HepG2 (cell line): ENCODE data around the gene MZT2A. TPM values are rescaled to one million over a fixed set of nuclear protein-coding genes. Genes with fewer than 3 reads are reported as not detected.
"Not testable (repeated sequence)": the region's sequence is repeated elsewhere in the genome, so short reads cannot be mapped to it uniquely, and the experiment has no call there.

Source experiments
- ATAC-seq: fragments of 200-7000 bp; cut with Tn5 transposase; 3 replicates; pipeline ENCODE4 v1.9.1; 2020; ENCODE audit warnings: mild to moderate bottlenecking, moderate library complexity
- BruUV-seq: library from RNA; stranded (reverse); fragments of 400-500 nt; replicated peaks from 2 replicates; lab custom pipeline; 2021; lab: Mats Ljungman, UMichigan
- CTCF ChIA-PET: fragments of 300-600 bp; formaldehyde crosslinking; extraction: SDS; loops from one replicate; lab custom pipeline; 2021; ENCODE audit warnings: low total read pairs, inconsistent platforms, low intra/inter-chr PET ratio; lab: Yijun Ruan, JAX
- POLR2A ChIA-PET: fragments of 350-600 bp; sonication (Branson Sonifier 250); formaldehyde crosslinking; loops from one replicate; lab custom pipeline; 2020; ENCODE audit warnings: antibody characterized with exemption, inconsistent platforms; lab: Yijun Ruan, JAX
- DNase-seq: peaks from one replicate; pipeline ENCODE4 v3.0.0-alpha.2; 2015; ENCODE audit warnings: low spot score
- FAIRE-seq: peaks from 3 replicates; lab custom pipeline; 2011; peaks lifted over from hg19 to GRCh38; lab: Jason Lieb, UNC
- H2AFZ ChIP-seq: one replicate; pipeline ENCODE4 v1.6.1; 2011; ENCODE audit warnings: low read length, inconsistent platforms
- H3K27ac ChIP-seq: fragments of 300-600 bp; 3 replicates; pipeline ENCODE4 v1.8.0; 2011; ENCODE audit warnings: mixed run types, mild to moderate bottlenecking, mixed read lengths, low read length, inconsistent platforms; ENCODE audit not compliant: insufficient read depth; ENCODE audit errors: extremely low read length
- H3K27me3 ChIP-seq, 2 experiments: fragments of 200-600 bp in 1 of 2; 2 replicates in 1 of 2; 3 replicates in 1 of 2; pipeline versions ENCODE4 v1.6.0 to v1.8.0; 2011; ENCODE audit warnings: low read length in 2 of 2, mild to moderate bottlenecking in 2 of 2, moderate library complexity in 2 of 2, inconsistent platforms in 1 of 2; ENCODE audit not compliant: insufficient read depth in 2 of 2, control insufficient read depth in 1 of 2
- H3K36me3 ChIP-seq, 2 experiments: fragments of 200-600 bp in 1 of 2; replicated peaks in 1 of 2; 2 replicates in 1 of 2; 3 replicates in 1 of 2; pipeline versions ENCODE4 v1.5.1 to v1.8.0; 2011; ENCODE audit warnings: low read length in 2 of 2, inconsistent platforms in 1 of 2; ENCODE audit not compliant: insufficient read depth in 2 of 2, control insufficient read depth in 1 of 2
- H3K4me1 ChIP-seq: 2 replicates; pipeline ENCODE4 v1.5.1; 2012; ENCODE audit warnings: low read length, inconsistent platforms; ENCODE audit not compliant: insufficient read depth
- H3K4me2 ChIP-seq: 2 replicates; pipeline ENCODE4 v1.6.0; 2011; ENCODE audit warnings: low read depth, low read length, inconsistent platforms
- H3K4me3 ChIP-seq, 3 experiments: fragments of 200-600 bp in 1 of 3; sonication (generic), shearing (Covaris generic) in 1 of 3; replicated peaks in 1 of 3; 2 replicates each; pipeline ENCODE4 v1.5.1; 2011 to 2016; ENCODE audit warnings: low read length in 3 of 3, inconsistent platforms in 2 of 3, low read depth in 2 of 3, mild to moderate bottlenecking in 2 of 3, control low read depth in 1 of 3, mixed read lengths in 1 of 3; ENCODE audit not compliant: insufficient read depth in 1 of 3
- H3K79me2 ChIP-seq: one replicate; pipeline ENCODE4 v1.6.1; 2011; ENCODE audit warnings: low read length, inconsistent platforms; ENCODE audit not compliant: insufficient read depth
- H3K9ac ChIP-seq: 2 replicates; pipeline ENCODE4 v1.6.0; 2011; ENCODE audit warnings: mild to moderate bottlenecking, low read depth, low read length, inconsistent platforms; ENCODE audit not compliant: insufficient read depth
- H3K9me3 ChIP-seq: 2 replicates; pipeline ENCODE4 v1.5.1; 2012; ENCODE audit warnings: mild to moderate bottlenecking, low read length
- H4K20me1 ChIP-seq: 2 replicates; pipeline ENCODE4 v1.6.0; 2011; ENCODE audit warnings: inconsistent platforms, mild to moderate bottlenecking, low read length, moderate library complexity; ENCODE audit not compliant: insufficient read depth
- WGBS: methylation state at CpG from one replicate; pipeline ENCODE4 v1.1.6; 2017; ENCODE audit warnings: low lambda C conversion rate; 5-methylcytosine and 5-hydroxymethylcytosine counted together
- in situ Hi-C: cut with HindIII; loops from 2 replicates; pipeline ENCODE4 v1.10.0; 2017; ENCODE audit warnings: low pct_unique_long_range_greater_than_20kb; ENCODE audit not compliant: extremely low pct_ligation_motif_present
- intact Hi-C: fragments of 100-400 bp; cut with micrococcal nuclease; formaldehyde crosslinking; loops from one replicate; pipeline ENCODE4 v1.10.0; 2022; ENCODE audit not compliant: unreplicated experiment
- polyA plus RNA-seq, 8 experiments: library from polyadenylated mRNA; depleted of rRNA in 3 of 8; stranded (reverse) in 7 of 8; unstranded in 1 of 8; fragments of >200 nt; fragmentation: Illumina TruSeq in 4 of 8; extraction: Trizol in 4 of 8; gene quantifications; 2 replicates each; pipeline versions ENCODE4 v1.2.1 to v1.2.3, GENCODE V29; 2011 to 2016; ENCODE audit warnings: low read depth in 4 of 8, missing spikeins in 1 of 8, mixed read lengths in 1 of 8; ENCODE audit not compliant: insufficient read depth in 1 of 8
- total RNA-seq, 5 experiments: library from RNA; depleted of rRNA; stranded (reverse); fragments of >200 nt; fragmentation: Illumina TruSeq; extraction: Trizol; gene quantifications; 2 replicates each; pipeline ENCODE4 v1.2.3, GENCODE V29; 2016; ENCODE audit warnings: low read depth in 1 of 5

MZT2A gene
- total and polyA plus RNA-seq, 2 of the 13 experiments (the other 11 are each of a cell fraction or from before 2014, with no cell fraction given) = 221 to 349 TPM

GRCh38 chr2:131473266-131473665 is 18.9 kb downstream of the MZT2A start:
- H3K27me3 ChIP-seq, POLR2A ChIA-PET, H3K9me3 ChIP-seq, H4K20me1 ChIP-seq, BruUV-seq, H3K4me3 ChIP-seq, H3K27ac ChIP-seq, H3K9ac ChIP-seq, H3K79me2 ChIP-seq, in situ Hi-C loops, intact Hi-C loops, H3K4me2 ChIP-seq, CTCF ChIA-PET, FAIRE-seq, DNase-seq, ATAC-seq, H2AFZ ChIP-seq, H3K4me1 ChIP-seq, H3K36me3 ChIP-seq: not testable (repeated sequence)
- WGBS = 83% methylated on average over 2 of the region's 2 CpGs

GRCh38 chr2:131471624-131472023 is 20.6 kb downstream of the MZT2A start:
- intact Hi-C loops, H3K27ac ChIP-seq, H3K36me3 ChIP-seq, H3K9me3 ChIP-seq, H3K4me3 ChIP-seq, H3K79me2 ChIP-seq, H3K4me1 ChIP-seq, CTCF ChIA-PET, DNase-seq, H3K9ac ChIP-seq, H3K4me2 ChIP-seq, H2AFZ ChIP-seq, in situ Hi-C loops, H3K27me3 ChIP-seq, FAIRE-seq, BruUV-seq, H4K20me1 ChIP-seq, POLR2A ChIA-PET: not testable (repeated sequence)
- 100% methylated on average over 2 of the region's 8 CpGs for WGBS
- ATAC-seq = peak; percentile 77

DNA sequence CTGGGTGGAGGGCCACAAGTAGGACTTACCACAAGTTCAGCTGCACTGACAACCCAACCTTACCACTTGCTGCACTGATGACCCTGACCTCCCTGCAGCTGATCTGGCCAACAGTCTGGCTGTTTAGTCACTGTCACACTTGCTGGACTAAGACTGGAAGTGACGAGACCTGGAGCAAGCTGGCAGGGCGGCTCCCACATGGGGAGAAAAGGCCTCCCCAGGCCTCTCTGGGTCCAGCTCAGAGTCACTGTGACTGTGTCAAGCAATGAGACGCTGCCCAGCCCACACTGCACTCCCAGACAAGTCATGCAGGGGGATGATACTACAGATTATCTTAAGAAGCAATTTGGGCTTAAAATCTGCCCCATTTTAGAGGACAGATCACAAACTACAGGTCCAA is 21.3 kb downstream of the MZT2A start:
- ATAC-seq = peak; percentile 48
- not testable (repeated sequence) for FAIRE-seq

DNA sequence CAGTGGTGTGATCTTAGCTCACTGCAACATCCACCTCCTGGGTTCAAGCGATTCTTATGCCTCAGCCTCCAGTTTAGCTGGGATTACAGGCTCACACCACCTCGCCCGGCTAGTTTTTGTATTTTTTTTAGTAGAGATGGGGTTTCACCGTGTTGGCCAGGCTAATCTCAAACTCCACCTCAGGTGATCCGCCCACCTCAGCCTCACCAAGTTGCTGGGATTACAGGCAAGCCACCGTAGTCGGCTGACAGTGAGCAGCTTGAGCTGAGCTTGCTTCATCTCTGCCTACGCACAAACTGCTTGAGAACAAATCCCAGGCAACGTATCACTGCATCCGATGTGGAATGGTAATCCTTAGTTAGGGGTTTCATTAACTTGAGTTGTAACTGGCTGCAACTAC is 24.5 kb downstream of the MZT2A start:
- 76% methylated on average over 10 of the region's 10 CpGs for WGBS
- H3K4me1 ChIP-seq, H3K4me3 ChIP-seq, FAIRE-seq, intact Hi-C loops, H4K20me1 ChIP-seq, H2AFZ ChIP-seq, H3K27me3 ChIP-seq, H3K27ac ChIP-seq, H3K9ac ChIP-seq, POLR2A ChIA-PET, BruUV-seq, H3K79me2 ChIP-seq, H3K36me3 ChIP-seq, in situ Hi-C loops, CTCF ChIA-PET, H3K4me2 ChIP-seq, H3K9me3 ChIP-seq, DNase-seq, ATAC-seq: not testable (repeated sequence)

More for the DNA sequence above, 21.3 kb downstream of the MZT2A start:
- H3K4me3 ChIP-seq, BruUV-seq, POLR2A ChIA-PET, H3K36me3 ChIP-seq, H2AFZ ChIP-seq, H3K27me3 ChIP-seq, H3K4me1 ChIP-seq, H3K27ac ChIP-seq, CTCF ChIA-PET, intact Hi-C loops, H3K9ac ChIP-seq, in situ Hi-C loops, H3K79me2 ChIP-seq, DNase-seq, H4K20me1 ChIP-seq, H3K9me3 ChIP-seq, H3K4me2 ChIP-seq: not testable (repeated sequence)
- WGBS = 100% methylated on average over 1 of the region's 3 CpGs
